RWPE1 (cell line): ENCODE data around the gene HDAC8.

Experiments
- CTCF ChIA-PET: fragments of 350-600 bp; sonication (Branson Sonifier 250); formaldehyde crosslinking; extraction: SDS; loops from one replicate; lab custom pipeline; 2021; lab: Yijun Ruan, JAX
- POLR2A ChIA-PET: fragments of 400-600 bp; formaldehyde crosslinking; extraction: SDS; loops from one replicate; lab custom pipeline; 2020; ENCODE audit warnings: antibody characterized with exemption; ENCODE audit not compliant: low non-redundant PET; lab: Yijun Ruan, JAX
- DNase-seq: peaks from one replicate; pipeline ENCODE4 v3.0.0; 2012; ENCODE audit warnings: low spot score
- H3K27ac ChIP-seq: fragments of 450-650 bp; 2 replicates; pipeline ENCODE4 v1.5.1; 2017
- CTCF ChIP-seq: fragments of 450-650 bp; conservative IDR thresholded peaks from 2 replicates; pipeline ENCODE4 v1.5.1; 2017; ENCODE audit warnings: low read depth, mild to moderate bottlenecking

The HDAC8 gene

DNA sequence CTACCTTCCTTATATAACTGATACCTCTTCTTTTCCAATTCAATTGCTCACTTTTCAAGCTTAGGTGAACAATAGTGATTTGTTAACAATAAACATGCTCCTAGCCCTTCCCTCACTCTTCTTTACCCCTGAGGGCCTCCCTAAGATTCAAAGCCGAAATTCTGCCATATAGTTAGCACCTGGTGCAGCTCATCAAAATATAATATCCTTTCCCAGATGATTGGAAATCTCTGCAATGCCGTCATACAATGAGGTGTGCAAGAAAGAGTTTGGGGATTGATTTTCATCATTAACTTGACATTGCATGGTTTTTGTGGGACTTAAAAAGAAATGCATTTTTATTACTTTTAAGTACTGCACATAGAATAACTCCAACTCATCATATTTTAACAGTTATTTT, 95.3 kb downstream of the HDAC8 start:
- H3K27ac ChIP-seq, result no peak overlapping the region
- ChIA-PET CTCF (no interaction called here), POLR2A (no interaction called here)
- DNase-seq, result no peak
- TF ChIP-seq CTCF, result no peak

- no peak for TF ChIP-seq CTCF
- no peak for DNase-seq
- ChIA-PET POLR2A (no interaction called here), CTCF (no interaction called here)
- H3K27ac ChIP-seq, result no peak overlapping the region
Measured at GRCh38 chrX:72475952-72476668, 96.5 kb downstream of the HDAC8 start.

- no peak for TF ChIP-seq CTCF
- ChIA-PET CTCF (no interaction called here), POLR2A (no interaction called here)
- H3K27ac ChIP-seq, result no peak overlapping the region
- DNase-seq, result peak; percentile 3
Measured at GRCh38 chrX:72475338-72475737, 97.3 kb downstream of the HDAC8 start.

GRCh38 chrX:72470532-72471223, 102.0 kb downstream of the HDAC8 start:
- ChIA-PET POLR2A (no interaction called here), CTCF (no interaction called here)
- TF ChIP-seq CTCF, result no peak
- no peak overlapping the region for H3K27ac ChIP-seq
- DNase-seq, result no peak

DNA sequence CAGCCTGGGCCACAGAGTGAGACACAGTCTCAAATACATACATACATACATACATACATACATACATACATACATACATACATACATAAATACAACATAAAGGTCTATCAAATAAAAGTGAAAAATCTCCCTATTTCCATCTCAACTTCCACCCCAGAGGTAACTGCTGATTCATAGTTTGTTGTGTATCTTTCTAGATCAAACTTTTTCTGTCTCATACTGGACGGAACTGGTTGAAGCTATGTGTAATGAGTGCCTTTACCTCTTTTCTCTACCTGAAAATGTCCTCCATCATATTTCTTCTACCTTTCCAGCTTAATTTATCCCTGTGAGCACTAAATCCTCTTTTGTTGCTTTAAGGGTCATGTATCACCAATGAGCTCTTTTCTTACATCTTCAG, 102.5 kb downstream of the HDAC8 start:
- POLR2A ChIA-PET, result no interaction called here
- no peak overlapping the region for H3K27ac ChIP-seq
- no peak for DNase-seq
- CTCF ChIA-PET, result no interaction called here
- TF ChIP-seq CTCF, result no peak

DNA sequence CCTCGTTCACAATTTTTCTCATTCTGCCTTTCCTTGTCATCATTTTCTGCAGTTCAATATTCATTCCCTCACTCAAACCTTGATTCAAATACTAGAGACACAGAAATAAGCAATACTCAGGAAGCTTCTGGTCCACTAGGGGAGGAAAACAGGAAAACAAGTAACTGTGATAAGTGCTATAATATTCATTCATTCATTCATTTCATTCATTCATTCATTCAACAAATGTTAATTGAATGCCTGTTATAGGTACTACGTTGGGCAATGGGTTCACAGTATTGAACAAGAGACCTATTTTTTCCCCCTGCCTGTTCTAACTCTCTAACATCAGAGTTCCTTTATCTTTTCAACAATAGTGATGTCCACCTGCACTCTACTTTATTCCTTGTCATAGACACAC, 104.0 kb downstream of the HDAC8 start:
- no peak overlapping the region for H3K27ac ChIP-seq
- no peak for TF ChIP-seq CTCF
- DNase-seq, result no peak
- ChIA-PET POLR2A (no interaction called here), CTCF (no interaction called here)
